Osteoblast (primary cell): ENCODE data around the gene EPAS1. TPM values are rescaled to one million over a fixed set of nuclear protein-coding genes. Genes with fewer than 3 reads are reported as not detected.

ENCODE experiments used
- DNase-seq: peaks from one replicate; pipeline ENCODE4 v3.0.0; 2011; ENCODE audit warnings: low spot score, mixed read lengths; ENCODE audit not compliant: insufficient read length; ENCODE audit errors: missing footprints
- H2AFZ ChIP-seq: 2 replicates; pipeline ENCODE4 v1.6.0; 2011; ENCODE audit warnings: mild to moderate bottlenecking, low read length
- H3K27ac ChIP-seq: 2 replicates; pipeline ENCODE4 v1.5.1; 2011; ENCODE audit warnings: mild to moderate bottlenecking, low read depth, low read length, moderate library complexity
- H3K27me3 ChIP-seq: 2 replicates; pipeline ENCODE4 v1.6.0; 2012; ENCODE audit warnings: mild to moderate bottlenecking, control low read depth, inconsistent platforms, low read length, moderate library complexity; ENCODE audit not compliant: insufficient read depth
- H3K36me3 ChIP-seq: 2 replicates; pipeline ENCODE4 v1.5.1; 2011; ENCODE audit warnings: mild to moderate bottlenecking, low read length, control low read depth, moderate library complexity; ENCODE audit not compliant: insufficient read depth
- H3K4me1 ChIP-seq: 2 replicates; pipeline ENCODE4 v1.5.1; 2011; ENCODE audit warnings: mild to moderate bottlenecking, low read length, control low read depth, moderate library complexity; ENCODE audit not compliant: insufficient read depth
- H3K4me2 ChIP-seq: 2 replicates; pipeline ENCODE4 v1.6.0; 2011; ENCODE audit warnings: mild to moderate bottlenecking, low read length; ENCODE audit not compliant: insufficient read depth
- H3K4me3 ChIP-seq: fragments of 200-600 bp; sonication (generic); 3 replicates; pipeline ENCODE4 v1.5.1; 2012; ENCODE audit warnings: mild to moderate bottlenecking, low read length, inconsistent platforms; ENCODE audit not compliant: insufficient read depth
- H3K79me2 ChIP-seq: 2 replicates; pipeline ENCODE4 v1.6.0; 2012; ENCODE audit warnings: mild to moderate bottlenecking, low read length, control low read depth, inconsistent platforms; ENCODE audit not compliant: insufficient read depth
- H3K9me3 ChIP-seq: 2 replicates; pipeline ENCODE4 v1.5.1; 2011; ENCODE audit warnings: low read depth, low read length, control low read depth
- H4K20me1 ChIP-seq: 2 replicates; pipeline ENCODE4 v1.6.0; 2012; ENCODE audit warnings: mild to moderate bottlenecking, low read length, control low read depth; ENCODE audit not compliant: insufficient read depth
- CTCF ChIP-seq: IDR thresholded peaks from 2 replicates; pipeline ENCODE4 v1.5.1; 2011; ENCODE audit warnings: mild to moderate bottlenecking, low read depth, low read length, moderate library complexity; ENCODE audit errors: extremely low read depth
- total RNA-seq: library from RNA; depleted of rRNA; stranded (reverse); fragments of >200 nt; gene quantifications from 2 replicates; pipeline ENCODE4 v1.2.3, GENCODE V29; 2012

EPAS1 gene
- total RNA-seq, 1 donor, result 260 TPM

- Histone ChIP-seq H2AFZ (no peak overlapping the region), H3K36me3 (peaks cover 82% of the 10 kb centered on the region), H3K27me3 (no peaks in the 10 kb centered on the region), H3K9me3 (no peaks in the 10 kb centered on the region), H3K27ac (no peak overlapping the region), H3K4me3 (no peak overlapping the region), H4K20me1 (no peaks in the 10 kb centered on the region), H3K79me2 (no peaks in the 10 kb centered on the region), H3K4me1 (peaks cover 3% of the 10 kb centered on the region), H3K4me2 (no peak overlapping the region)
- peak; percentile 75 for DNase-seq
- no peak for TF ChIP-seq CTCF
These were observed 82.2 kb downstream of the EPAS1 start for GRCh38 chr2:46379213-46380037.

- Histone ChIP-seq H3K79me2 (no peaks in the 10 kb centered on the region), H3K4me1 (peaks cover 3% of the 10 kb centered on the region), H3K27me3 (no peaks in the 10 kb centered on the region), H3K4me3 (no peak overlapping the region), H3K4me2 (no peak overlapping the region), H2AFZ (no peak overlapping the region), H3K36me3 (peaks cover 84% of the 10 kb centered on the region), H3K27ac (no peak overlapping the region), H4K20me1 (no peaks in the 10 kb centered on the region), H3K9me3 (no peaks in the 10 kb centered on the region)
- peak; percentile 56 for DNase-seq
- TF ChIP-seq CTCF, result no peak
These were observed 83.1 kb downstream of the EPAS1 start for GRCh38 chr2:46380038-46380940.

- Histone ChIP-seq H4K20me1 (no peaks in the 10 kb centered on the region), H3K4me2 (no peak overlapping the region), H3K36me3 (peaks cover 74% of the 10 kb centered on the region), H2AFZ (no peak overlapping the region), H3K9me3 (no peaks in the 10 kb centered on the region), H3K27me3 (no peaks in the 10 kb centered on the region), H3K27ac (no peak overlapping the region), H3K4me1 (peaks cover 13% of the 10 kb centered on the region), H3K4me3 (no peak overlapping the region), H3K79me2 (no peaks in the 10 kb centered on the region)
- DNase-seq, result peak; percentile 76
- no peak for TF ChIP-seq CTCF
These were observed 84.1 kb downstream of the EPAS1 start for GRCh38 chr2:46381263-46381849.
